SIG-M5 (cell line): Measurements from ENCODE around the gene MITD1.
"Not testable (repeated sequence)": the region's sequence is repeated elsewhere in the genome, so short reads cannot be mapped to it uniquely, and the experiment has no call there.

Source experiments
- DNase-seq: peaks from one replicate; lab custom pipeline; 2025; lab: John Stamatoyannopoulos, UW

The MITD1 gene

DNA sequence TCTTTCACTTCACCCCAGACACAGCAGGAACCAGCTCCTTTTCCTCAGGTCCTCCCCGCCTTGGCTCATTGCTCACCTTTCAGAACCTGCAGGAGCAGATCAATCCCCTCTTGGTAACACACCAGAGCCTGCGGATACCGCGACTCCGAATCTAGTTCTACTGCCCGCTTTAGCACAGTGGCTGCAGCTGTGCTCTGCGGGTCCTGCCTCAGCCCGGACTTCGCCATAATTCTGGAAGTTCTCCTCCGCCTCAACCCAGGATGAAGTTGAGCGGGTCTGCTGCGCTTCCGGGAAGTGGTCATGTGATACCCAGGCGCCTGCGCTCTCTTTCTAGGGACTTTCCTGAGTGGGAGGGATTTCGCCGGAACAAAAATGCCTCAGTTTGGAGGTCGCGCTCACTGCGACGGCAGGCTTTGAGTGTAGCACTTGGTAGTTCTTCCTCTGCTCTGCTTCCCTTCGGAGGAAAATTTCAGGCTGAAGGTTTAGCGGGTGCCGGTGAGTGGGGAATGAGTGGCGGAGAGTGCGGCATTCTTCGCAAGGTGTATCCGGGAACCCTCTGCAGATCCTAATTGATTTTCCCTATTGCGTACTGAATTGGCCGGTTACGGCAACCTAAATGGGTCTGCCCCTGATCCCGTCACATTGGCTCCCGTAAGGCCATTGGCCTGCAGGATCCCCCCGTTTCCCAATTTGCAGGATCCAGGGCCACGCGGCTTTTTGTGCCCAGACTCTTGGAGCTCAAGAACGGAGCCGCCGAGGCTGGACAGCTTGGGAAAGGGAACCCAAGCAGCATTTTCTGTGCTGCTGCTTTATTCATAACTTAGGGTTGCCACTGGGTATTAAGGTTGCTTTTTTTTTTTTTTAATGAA, at the start of gene MITD1, which contains the start of gene MRPL30:
Gene MITD1, minus strand, starts transcription at position 304 of the 869 bp plus-strand sequence. Its CDS starts 77 bp downstream, at position 227.
Gene MRPL30, plus strand, starts transcription at position 430 of the 869 bp plus-strand sequence. CDS start 5,020 bp downstream, outside the sequence.
- DNase-seq: peak; percentile 83

DNA sequence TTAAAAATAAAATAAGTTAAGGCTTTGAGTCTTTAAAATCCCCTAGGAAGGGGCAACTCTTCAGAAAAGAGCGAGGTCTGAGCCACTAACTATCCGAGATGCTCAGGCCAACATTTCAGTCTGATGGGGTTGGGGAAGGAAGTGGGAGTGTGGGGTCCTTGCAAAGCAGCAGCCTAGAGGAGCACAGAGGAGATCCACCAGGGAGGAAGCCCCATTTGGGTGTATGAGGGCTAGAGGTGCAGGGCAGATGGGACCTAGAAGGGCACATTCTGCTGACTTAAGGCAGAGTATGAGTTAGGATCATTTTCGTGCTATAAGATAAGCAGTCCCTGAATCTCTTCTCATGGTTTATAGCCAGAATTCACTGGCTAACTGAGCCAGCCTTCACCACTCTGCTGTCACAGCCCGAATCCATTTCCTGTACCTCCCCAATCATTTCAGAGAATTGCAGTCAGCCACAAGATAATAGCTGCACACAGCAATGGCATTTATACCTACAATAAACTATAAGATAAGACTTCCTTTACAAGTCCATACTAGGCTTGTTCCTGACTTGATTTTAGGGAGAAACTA, 37.2 kb upstream of the MITD1 start:
- no peak for DNase-seq

DNA sequence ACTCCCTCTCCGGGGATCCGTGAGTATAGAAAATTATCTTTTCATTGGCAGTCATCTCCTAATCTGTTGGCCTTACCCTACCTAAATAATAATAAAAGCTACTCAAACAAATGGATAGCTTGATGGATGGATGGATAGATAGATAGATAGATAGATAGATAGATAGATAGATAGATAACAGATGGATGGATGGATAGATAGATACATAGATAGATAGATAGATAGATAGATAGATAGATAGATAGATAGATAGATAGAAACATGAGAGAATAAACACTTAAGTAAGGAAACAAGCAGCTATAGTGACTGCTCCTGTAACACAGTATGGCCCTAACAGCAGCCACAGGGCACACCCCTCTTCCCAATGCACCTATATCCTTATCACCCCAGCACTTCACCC, 35.2 kb upstream of the MITD1 start:
- DNase-seq: no peak

DNA sequence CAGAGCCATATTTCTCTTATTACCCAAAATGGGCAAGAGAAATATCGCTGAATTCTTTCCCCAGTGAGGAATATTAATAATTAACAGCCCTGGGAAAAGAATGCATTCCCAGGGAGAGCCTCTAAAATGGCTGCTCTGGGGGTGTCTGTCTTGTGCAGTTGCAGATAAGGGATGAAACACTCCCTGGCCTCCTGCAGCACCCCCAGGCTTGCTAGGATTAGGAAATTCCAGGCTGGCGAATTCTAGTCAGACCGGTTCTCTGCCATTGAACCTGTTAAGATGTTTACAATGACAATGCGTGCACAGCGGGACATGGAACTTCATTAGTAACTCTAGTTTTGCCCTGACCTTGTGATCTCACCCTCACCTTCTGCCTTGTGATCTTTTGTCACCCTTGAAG, 24.6 kb upstream of the MITD1 start:
- no peak for DNase-seq

DNA sequence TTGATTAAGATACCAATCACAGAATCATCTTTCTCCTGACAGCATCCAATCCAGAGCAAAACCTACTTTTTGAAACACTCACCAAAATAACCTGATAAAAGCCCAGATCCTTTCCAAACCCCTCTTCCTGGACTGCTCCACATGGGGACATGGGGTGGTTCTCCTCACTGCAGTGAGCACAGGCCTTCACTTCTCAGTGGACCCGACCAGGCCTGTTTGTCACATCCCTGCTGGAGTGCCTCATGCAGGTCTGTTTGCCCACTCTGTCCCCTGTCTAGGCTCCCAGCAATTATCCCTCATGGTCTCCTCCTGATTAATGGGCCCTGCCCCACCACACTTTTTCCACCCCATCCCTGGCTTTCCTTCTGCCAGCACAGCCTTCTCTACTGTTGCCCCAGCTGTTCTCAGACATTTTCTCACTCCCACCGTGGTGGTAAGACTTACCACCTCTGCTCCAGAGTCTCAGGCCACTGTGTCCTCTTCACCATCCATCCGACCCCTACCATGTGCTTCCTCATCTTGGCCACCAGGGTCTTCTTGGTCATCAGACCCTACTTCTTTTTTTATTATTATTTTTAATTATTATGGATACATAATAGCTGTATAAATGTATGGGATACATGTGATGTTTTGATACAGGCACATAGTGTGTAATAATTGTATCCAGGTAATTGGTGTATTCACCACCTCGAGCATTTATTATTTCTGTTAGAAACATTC, 21.3 kb upstream of the MITD1 start:
- no peak for DNase-seq

DNA sequence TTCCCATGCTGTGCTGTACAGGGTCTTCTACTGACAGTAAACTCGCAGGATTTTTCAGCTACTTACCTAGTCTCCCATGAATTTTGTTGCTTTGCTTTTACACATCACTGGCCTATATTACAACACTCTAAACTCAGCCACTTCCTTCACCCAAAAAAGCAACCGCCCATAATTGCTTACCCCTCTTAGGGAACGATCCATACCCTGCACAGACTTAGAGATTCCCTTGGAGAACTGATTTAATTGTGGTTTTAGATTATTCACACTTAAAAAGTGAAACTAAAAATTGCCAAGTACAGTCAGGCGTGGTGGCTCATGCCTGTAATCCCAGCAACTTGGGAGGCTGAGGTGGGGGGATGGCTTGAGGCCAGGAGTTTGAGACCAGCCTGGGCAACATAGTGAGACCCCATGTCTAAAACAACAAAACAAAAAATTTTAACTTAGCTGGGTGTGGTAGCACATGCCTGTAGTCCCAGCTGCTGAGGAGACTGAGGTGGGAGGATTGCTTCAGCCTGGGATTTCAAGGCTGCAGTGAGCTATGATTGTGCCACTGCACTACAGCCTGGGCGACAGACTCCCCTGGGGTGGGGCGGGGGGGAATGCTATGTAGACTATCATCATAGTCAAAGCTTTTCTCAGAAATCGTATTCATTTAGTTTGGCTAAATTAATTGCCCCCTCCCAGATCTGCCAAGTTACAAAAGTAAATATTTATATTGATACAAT, 19.4 kb upstream of the MITD1 start:
- no peak for DNase-seq

DNA sequence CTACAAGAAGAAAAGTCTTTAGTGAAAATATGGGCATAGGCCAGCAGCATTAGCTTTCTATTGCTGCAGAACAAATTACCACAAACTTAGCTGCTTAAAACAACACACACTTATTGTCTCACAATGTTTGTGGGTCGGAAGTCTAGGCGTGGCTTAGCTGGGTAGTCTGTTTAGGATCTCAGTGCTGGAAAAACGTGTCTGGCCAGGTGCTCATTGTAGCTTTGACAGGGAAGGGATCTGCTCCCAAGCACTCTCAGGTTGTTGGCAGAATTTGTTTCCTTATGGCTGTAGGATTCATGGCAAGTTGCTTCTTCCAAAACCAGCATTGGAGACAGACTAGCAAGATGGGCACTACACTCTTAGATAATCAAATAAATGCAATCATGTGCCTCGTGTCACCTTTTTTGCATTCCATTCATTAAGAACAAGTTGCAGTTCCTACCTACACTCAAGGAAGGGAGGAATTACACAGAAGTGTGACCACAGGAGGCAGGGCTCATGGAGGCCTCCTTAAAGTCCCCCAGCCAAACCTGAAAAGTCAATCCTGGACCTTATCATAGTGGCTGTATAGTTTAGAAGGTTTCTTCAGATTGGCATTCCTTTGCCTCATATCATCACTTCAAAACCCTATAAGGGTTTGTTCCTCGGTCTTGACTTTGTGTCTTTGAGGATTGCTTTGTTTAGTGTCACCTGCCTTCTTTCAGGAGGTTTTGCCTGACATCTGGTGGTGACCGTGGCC, 17.4 kb upstream of the MITD1 start:
- no peak for DNase-seq

DNA sequence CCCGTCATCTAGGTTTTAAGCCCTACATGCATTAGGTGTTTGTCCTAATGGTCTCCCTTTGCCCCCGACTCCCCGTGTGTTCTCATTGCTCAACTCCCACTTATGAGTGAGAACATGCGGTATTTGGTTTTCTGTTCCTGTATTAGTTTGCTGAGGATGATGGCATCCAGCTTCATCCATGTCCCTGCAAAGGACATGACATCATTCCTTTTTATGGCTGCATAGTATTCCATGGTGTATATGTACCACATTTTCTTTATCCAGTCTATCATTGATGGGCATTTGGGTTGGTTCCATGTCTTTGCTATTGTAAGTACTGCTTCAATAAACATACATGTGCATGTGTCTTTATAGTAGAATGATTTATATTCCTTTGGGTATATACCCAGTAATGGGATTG, 11.5 kb upstream of the MITD1 start:
- not testable (repeated sequence) for DNase-seq

DNA sequence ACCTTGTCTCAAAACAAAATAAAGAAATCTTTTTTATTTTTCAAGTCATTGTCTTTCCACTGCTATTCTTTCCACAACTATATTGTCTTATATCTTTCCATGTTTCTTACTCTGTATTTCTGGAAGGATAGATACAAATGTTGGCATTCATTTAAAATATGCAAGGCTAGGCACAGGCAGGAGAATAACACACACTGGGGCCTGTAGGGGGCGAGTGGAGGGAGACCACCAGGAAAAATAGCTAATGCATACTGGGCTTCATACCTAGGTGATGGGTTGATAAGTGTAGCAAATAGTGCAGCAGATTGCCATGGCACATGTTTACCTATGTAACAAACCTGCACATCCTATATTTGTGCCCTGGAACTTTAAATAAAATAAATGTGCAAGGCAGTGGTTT, 9.7 kb upstream of the MITD1 start:
- no peak for DNase-seq

DNA sequence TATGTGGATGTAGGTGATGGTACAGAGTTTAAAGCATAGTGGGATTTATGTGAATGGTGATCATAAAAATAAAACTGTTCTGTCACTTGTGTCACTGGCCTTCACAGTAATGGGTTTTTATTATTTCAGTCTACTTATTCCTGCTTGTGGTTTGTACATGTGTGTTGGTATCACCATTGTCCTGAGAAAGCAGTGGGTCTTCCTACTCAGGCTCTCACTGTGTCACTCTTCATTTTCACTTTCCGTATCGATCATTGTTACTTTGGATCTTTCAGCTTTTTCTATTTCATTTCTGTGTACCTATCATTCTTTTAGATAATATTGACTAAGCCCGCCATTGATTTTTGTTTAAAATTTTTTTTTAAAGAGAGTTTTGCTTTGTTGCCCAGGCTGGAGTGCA, 7.5 kb upstream of the MITD1 start:
- DNase-seq: no peak

DNA sequence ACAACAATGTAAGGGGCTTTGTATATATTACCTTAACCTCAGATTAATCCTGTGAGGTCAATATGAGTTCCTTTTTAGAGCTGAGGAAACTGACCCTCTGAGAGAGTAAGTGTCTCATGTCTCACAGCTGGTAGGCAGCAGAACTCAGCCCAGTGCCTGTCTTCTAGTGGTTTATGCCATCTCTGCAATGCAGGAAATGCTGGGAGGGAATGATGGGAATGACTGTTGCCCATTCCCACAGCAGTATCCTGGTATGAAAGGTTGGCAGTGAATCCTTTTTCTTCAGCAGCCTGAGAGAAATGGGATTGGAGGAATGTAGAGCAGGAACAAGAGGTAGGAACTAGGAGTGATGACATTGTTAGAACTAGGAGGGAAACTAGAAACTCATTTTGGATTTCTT, 6.2 kb upstream of the MITD1 start:
- no peak for DNase-seq

DNA sequence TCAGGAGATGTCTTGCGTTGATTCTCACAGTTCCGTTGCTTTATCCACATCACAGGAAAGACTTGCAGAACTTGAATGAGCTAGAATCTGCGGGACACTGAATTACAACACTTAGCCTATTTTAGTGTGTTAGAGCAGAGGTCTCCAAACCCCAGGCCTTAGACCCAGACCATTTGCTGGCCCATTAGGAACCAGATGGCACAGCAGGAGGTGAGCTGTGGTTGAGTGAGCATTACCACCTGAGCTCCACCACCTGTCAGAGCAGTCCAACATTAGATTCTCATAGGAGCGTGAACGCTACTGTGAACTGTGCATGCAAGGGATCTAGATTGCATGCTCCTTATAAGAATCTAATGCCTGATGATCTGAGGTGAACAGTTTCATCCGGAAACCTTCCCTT, 4.0 kb upstream of the MITD1 start:
- no peak for DNase-seq

DNA sequence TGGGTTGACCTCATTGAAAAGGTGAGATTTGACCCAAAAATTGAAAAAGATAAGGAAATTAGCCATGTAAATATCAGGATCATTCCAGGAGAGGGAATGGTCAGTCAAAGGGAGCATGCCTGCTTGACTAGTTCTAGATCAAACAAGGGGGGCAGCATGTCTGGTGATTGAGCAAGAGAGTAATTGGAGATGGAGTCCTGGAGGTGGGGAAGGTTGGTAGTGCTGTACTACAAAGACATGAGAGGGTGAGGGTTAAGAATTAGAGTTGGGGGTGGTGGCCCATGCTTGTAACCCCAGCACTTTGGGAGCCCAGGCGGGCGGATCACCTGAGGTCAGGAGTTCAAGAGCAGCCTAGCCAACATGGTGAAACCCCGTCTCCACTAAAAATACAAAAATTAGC, 2.2 kb upstream of the MITD1 start:
- DNase-seq: no peak

DNA sequence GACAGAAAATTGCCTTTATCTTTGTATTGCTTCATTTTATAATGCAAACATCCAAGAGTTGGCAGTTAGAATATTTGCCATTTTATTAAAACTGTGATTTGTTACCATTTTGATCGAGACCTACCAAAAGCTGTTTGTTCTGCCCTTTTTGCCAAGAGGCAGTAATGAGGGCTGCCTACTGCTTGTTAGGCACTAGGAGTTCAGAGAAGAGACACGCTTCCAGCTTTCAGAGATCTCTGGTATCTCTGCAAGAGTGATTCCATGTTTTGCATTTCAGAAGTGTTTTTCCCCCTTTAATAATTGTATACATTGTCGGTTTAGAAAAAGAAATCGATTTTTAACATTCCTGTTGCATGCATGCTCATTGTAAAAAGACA, 754 bp upstream of the MITD1 start:
- no peak for DNase-seq

DNA sequence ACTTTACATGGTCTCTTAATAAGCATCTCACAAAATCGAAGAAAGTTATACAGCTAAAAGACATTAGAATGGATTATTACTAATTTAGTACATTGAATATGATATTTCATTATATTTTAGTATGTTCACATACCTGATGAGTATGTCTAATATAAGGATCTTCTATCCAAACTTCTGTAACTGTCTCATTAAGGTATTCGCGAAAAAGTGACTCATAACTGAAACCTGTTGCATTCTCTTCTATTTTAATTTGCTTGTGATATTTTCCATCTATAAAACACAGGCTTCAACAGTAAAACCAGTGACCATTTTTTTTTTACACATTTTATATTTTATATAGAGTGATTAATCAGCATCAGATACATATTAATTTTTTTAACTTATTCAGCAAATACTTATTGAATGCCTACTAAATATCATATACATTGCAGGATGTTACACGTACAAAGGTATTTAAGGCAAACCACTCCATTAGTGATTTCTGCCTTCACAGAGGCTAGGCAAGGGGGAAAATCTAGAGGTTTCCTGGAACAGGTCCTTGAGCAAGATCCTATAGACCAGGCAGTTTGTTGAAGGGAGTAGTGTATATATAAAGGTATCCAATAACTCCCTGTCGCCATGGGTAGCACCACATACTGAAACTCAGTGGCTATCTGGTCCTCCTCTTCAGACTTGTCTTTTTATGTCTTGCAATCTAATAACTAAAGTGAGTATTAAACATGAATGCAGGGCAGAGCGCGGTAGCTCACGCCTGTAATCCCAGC, 9.3 kb downstream of the MITD1 start:
- no peak for DNase-seq

DNA sequence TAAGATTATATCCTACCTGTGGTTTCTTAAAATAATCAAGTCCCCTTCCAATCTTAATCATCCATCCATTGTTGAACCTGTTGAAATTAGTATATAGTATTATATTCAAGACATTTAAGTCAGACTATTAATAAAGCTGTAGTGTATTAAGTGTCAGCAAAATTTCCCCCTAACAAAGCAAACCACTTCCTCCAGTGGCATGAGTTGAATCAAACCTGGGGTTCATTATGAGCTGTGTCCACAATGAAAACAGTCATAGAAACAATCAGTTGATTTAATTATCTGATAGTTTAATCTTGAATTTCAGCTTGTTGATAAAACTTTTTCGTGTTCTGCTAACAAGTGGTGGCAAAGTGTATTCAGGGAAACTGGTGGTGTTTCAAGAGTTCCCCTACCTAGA, 11.3 kb downstream of the MITD1 start:
- no peak for DNase-seq

DNA sequence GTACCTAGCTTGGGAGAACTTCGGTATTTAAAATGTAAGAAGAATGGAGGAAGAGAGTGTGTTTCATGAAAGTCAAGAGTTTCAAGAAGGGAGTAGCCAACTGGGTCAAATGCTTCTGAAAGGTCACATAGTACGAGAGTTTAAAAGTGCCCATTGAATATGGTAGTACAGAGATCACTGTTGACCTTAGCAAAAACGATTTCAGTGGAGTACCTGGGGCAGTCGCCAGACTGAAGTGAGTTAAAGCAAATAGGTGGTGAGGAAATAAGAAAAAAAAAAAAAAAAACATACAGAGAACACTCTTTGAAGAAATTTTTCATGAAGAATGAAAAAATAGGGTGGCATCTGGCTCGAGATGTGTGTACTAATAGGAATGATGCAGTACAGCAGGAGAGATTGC, 14.6 kb downstream of the MITD1 start:
- DNase-seq: no peak

DNA sequence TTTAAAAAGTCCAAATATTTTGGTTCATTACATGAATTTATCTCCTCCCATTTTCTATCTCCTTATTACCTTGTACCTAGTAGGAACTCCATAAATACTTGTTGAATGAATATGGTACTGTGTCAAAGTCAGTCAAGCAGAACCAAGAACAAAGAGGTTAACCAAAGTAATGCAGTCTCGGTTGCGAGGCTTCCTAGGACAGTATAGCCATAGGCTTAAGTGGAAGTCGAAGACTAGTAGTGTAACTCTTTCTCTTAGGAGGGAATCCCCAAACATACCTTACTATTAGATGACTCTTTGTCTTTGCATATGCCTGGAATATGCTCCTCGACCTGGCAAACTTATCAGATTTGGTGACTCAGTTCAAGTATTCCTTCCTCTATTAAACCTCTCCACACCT, 21.3 kb downstream of the MITD1 start:
- DNase-seq: no peak

DNA sequence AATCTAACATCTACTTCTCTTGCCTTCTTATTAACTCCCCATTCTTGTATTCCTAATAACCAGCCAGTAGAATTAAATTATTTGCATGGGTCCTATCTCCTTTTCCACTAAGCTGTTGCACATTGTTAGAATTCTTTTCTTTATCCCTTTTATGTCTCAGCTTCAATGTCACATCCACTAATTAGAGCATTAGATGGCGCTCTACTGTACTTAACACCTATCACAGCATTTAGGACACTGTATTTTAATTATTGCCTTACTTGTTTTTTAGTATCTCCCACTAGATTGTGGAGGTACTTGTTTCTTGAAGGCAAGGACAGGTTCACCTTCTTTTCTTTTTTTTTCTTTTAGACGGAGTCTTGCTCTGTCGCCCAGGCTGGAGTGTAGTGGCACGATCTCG, 22.3 kb downstream of the MITD1 start:
- DNase-seq: no peak

DNA sequence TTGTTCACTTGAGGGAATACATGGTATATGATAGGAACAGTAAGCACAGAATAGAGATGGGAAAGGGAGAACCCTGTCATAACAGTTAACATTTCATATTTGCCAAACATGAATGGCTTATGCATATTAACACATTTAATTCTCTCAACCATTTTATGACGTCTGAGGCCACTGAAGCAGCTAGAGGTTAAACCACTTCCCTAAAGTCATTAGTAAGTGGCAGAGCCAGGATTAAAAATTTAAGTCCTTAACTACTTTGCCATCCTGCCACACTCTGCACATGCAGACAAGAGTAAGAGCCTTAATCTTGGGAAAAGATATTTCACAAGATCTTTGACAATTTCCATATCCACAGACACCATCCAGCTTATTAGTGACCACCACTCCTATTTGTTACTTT, 24.0 kb downstream of the MITD1 start:
- DNase-seq: no peak
